GM18499 (cell line): ENCODE measurements around the gene TMPRSS4.

Experiments used
- ATAC-seq: cut with Tn5 transposase; IDR thresholded peaks from one replicate; pipeline ENCODE4 v1.9.1; 2021; ENCODE audit warnings: moderate number of reproducible peaks; ENCODE audit not compliant: insufficient read depth, unreplicated experiment

The TMPRSS4 gene

DNA sequence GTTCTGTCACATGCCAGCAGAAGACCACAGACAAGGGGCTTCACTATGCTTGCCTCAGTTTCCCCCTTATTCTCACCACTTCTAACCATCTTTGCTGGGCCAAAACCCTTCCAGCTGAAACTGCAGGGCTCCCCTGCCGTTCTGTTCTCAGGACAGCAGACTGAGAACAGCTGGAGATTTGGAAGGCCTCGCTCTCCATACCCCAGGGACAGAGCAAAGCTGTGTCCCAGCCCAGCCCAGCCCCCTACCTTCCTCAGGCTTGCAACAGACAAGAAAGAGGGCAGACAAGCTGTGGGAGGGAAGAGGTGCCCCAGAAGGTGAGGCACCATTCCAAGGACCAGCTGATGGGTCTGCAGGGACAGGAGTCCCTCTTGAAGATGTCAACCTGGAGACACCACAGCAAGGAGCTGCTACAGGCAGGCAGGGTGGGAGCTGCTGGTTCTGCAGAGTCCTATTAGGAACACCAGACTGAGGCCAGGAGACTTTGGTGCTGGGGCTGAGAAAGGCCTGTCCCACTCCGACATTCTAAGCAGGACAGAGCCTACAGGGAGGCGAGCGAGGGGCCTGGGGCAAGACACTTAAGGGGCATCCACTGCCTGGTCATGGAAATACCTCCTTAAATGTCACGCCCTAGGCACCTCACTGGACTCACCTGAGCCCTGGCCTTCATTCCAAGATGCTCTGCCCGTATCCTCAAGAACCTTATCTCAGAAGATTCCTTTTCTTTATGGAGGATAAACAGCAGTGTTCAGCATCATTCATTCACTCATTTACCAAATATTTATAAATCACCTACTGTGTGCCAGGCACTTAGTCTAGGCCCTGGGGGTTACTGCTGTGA lies 92.6 kb downstream of the TMPRSS4 start:
- no peak for ATAC-seq

DNA sequence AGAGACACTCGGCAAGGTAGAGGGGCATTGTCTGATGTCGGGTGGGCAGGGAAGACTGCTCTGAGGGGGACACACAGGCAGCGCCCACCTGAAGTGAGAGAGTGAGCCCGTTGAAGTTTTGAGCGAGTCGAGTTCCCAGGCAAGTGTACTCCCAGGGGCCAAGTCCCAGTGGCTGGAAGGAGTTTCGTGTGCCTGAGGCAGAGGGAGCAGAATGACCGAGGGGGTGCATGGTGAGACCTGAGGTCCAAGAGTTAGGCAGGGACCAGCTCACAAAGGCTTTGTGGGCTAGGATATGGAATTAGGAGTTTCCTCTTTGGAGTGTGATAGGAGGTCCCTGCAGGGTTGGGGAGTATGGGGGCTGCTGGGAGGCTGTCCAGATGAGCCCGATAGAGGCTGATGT lies 93.4 kb downstream of the TMPRSS4 start:
- ATAC-seq = no peak

DNA sequence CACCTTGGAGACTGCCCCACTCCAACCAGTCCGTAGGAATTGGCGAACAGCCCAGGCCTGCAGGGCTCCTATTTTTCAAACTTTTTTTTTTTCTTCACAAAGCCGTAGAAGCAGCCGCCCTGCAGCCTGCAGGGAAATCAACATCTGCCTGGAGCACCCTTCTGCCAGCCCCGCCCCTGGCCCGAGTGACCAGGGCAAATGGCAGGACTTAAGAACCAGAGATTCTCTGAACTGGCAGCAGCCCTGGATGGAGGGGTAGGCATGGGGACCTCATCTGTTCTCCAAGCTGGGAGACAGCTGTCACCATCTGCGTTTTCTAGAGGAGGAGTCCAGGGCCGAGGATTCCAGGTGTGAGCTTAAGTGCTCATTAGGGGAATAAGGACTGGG lies 94.0 kb downstream of the TMPRSS4 start:
- no peak for ATAC-seq
